Measurements from ENCODE around the gene FBXO45. TPM values are rescaled to one million over a fixed set of nuclear protein-coding genes. Genes with fewer than 3 reads are reported as not detected.

FBXO45 gene
- total and polyA plus RNA-seq, 2 experiments from 2014 or later = 6.8 to 12.2 TPM

- Histone ChIP-seq H3K4me2 (no peak overlapping the region), H3K4me3 (no peak overlapping the region), H3K27me3 (no peaks in the 10 kb centered on the region), H3K27ac (no peak overlapping the region), H3K9me3 (ENCODE audit: low read depth) (no peaks in the 10 kb centered on the region), H4K20me1 (ENCODE audit: insufficient read depth, poor library complexity, severe bottlenecking) (no peaks in the 10 kb centered on the region), H2AFZ (no peak overlapping the region), H3K9me2 (replicated peaks; ENCODE audit: insufficient read depth) (no peaks in the 10 kb centered on the region), H3K4me1 (ENCODE audit: insufficient read depth) (no peaks in the 10 kb centered on the region), H3K79me2 (no peaks in the 10 kb centered on the region), H3K36me3 (replicated peaks; ENCODE audit: insufficient read depth, low read depth) (no peaks in the 10 kb centered on the region)
- TF ChIP-seq, protein P1, sequence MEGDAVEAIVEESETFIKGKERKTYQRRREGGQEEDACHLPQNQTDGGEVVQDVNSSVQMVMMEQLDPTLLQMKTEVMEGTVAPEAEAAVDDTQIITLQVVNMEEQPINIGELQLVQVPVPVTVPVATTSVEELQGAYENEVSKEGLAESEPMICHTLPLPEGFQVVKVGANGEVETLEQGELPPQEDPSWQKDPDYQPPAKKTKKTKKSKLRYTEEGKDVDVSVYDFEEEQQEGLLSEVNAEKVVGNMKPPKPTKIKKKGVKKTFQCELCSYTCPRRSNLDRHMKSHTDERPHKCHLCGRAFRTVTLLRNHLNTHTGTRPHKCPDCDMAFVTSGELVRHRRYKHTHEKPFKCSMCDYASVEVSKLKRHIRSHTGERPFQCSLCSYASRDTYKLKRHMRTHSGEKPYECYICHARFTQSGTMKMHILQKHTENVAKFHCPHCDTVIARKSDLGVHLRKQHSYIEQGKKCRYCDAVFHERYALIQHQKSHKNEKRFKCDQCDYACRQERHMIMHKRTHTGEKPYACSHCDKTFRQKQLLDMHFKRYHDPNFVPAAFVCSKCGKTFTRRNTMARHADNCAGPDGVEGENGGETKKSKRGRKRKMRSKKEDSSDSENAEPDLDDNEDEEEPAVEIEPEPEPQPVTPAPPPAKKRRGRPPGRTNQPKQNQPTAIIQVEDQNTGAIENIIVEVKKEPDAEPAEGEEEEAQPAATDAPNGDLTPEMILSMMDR (IDR thresholded peaks at IDR 0.05; ENCODE audit: poor library complexity) = no peak
- TF ChIP-seq EZH2 (IDR thresholded peaks at IDR 0.05; ENCODE audit: borderline replicate concordance) = no peak
- TF ChIP-seq EZH2phosphoT487 (IDR thresholded peaks at IDR 0.05; ENCODE audit: low read depth, severe bottlenecking, unreplicated experiment) = no peak
- no peak for DNase-seq (ENCODE audit: low spot score)
- WGBS (ENCODE audit: low lambda C conversion rate, missing lambda C conversion rate) = 98% methylated on average over 9 of the region's 9 CpGs
Observed at GRCh38 chr3:196553551-196553950, 14.9 kb upstream of the FBXO45 start.

GRCh38 chr3:196554205-196554604 is 14.3 kb upstream of the FBXO45 start:
- Histone ChIP-seq H3K4me3 (no peak overlapping the region), H3K4me2 (no peak overlapping the region), H4K20me1 (ENCODE audit: insufficient read depth, poor library complexity, severe bottlenecking) (no peaks in the 10 kb centered on the region), H3K9me2 (replicated peaks; ENCODE audit: insufficient read depth) (no peaks in the 10 kb centered on the region), H3K4me1 (ENCODE audit: insufficient read depth) (no peaks in the 10 kb centered on the region), H3K36me3 (replicated peaks; ENCODE audit: insufficient read depth, low read depth) (no peaks in the 10 kb centered on the region), H2AFZ (no peak overlapping the region), H3K27me3 (no peaks in the 10 kb centered on the region), H3K27ac (no peak overlapping the region), H3K79me2 (no peaks in the 10 kb centered on the region), H3K9me3 (ENCODE audit: low read depth) (no peaks in the 10 kb centered on the region)
- no peak for TF ChIP-seq EZH2phosphoT487 (IDR thresholded peaks at IDR 0.05; ENCODE audit: low read depth, severe bottlenecking, unreplicated experiment)
- no peak for TF ChIP-seq EZH2 (IDR thresholded peaks at IDR 0.05; ENCODE audit: borderline replicate concordance)
- TF ChIP-seq, protein P1 (IDR thresholded peaks at IDR 0.05; ENCODE audit: poor library complexity) = no peak
- WGBS (ENCODE audit: low lambda C conversion rate, missing lambda C conversion rate) = 96% methylated on average over 3 of the region's 3 CpGs
- DNase-seq (ENCODE audit: low spot score) = no peak

GRCh38 chr3:196555295-196555694 is 13.2 kb upstream of the FBXO45 start:
- no peak overlapping the region for H3K27ac ChIP-seq
- H3K9me2 ChIP-seq (replicated peaks; ENCODE audit: insufficient read depth) = no peaks in the 10 kb centered on the region
- H2AFZ ChIP-seq = no peak overlapping the region
- 94% methylated on average over 3 of the region's 3 CpGs for WGBS (ENCODE audit: low lambda C conversion rate, missing lambda C conversion rate)
- H3K79me2 ChIP-seq = no peaks in the 10 kb centered on the region
- no peak overlapping the region for H3K4me3 ChIP-seq
- TF ChIP-seq EZH2phosphoT487 (IDR thresholded peaks at IDR 0.05; ENCODE audit: low read depth, severe bottlenecking, unreplicated experiment) (no peak), EZH2 (IDR thresholded peaks at IDR 0.05; ENCODE audit: borderline replicate concordance) (no peak)
- TF ChIP-seq, protein P1 (IDR thresholded peaks at IDR 0.05; ENCODE audit: poor library complexity) = no peak
- H3K9me3 ChIP-seq (ENCODE audit: low read depth) = no peaks in the 10 kb centered on the region
- no peaks in the 10 kb centered on the region for H3K27me3 ChIP-seq
- DNase-seq (ENCODE audit: low spot score) = no peak
- no peaks in the 10 kb centered on the region for H4K20me1 ChIP-seq (ENCODE audit: insufficient read depth, poor library complexity, severe bottlenecking)
- H3K4me2 ChIP-seq = no peak overlapping the region
- H3K36me3 ChIP-seq (replicated peaks; ENCODE audit: insufficient read depth, low read depth) = no peaks in the 10 kb centered on the region
- H3K4me1 ChIP-seq (ENCODE audit: insufficient read depth) = no peaks in the 10 kb centered on the region

DNA sequence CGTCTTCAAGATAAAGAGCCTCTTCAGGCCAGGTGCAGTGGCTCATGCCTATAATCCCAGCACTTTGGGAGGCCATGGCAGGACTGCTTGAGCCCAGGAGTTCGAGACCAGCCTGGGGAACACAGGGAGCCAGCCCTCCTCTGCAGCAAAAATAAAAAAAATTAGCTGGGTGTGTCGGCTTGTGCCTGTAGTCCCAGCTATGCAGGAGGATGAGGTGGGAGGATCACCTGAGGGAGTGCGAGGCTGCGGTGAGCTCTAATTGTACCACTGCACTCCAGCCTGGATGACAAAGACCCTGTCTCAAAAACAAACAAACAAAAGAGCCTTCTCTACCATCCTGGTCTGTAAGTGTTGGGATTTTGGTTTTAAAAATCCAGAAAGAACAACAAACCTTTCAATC is 11.2 kb upstream of the FBXO45 start:
- WGBS (ENCODE audit: low lambda C conversion rate, missing lambda C conversion rate) = 93% methylated on average over 5 of the region's 5 CpGs
- Histone ChIP-seq H3K79me2 (no peaks in the 10 kb centered on the region), H3K36me3 (replicated peaks; ENCODE audit: insufficient read depth, low read depth) (no peaks in the 10 kb centered on the region), H4K20me1 (ENCODE audit: insufficient read depth, poor library complexity, severe bottlenecking) (no peaks in the 10 kb centered on the region), H3K9me3 (ENCODE audit: low read depth) (no peaks in the 10 kb centered on the region), H3K4me1 (ENCODE audit: insufficient read depth) (no peaks in the 10 kb centered on the region), H3K27me3 (no peaks in the 10 kb centered on the region), H3K4me2 (no peak overlapping the region), H3K4me3 (no peak overlapping the region), H3K27ac (no peak overlapping the region), H2AFZ (no peak overlapping the region), H3K9me2 (replicated peaks; ENCODE audit: insufficient read depth) (no peaks in the 10 kb centered on the region)
- TF ChIP-seq EZH2phosphoT487 (IDR thresholded peaks at IDR 0.05; ENCODE audit: low read depth, severe bottlenecking, unreplicated experiment) (no peak), EZH2 (IDR thresholded peaks at IDR 0.05; ENCODE audit: borderline replicate concordance) (no peak)
- TF ChIP-seq, protein P1 (IDR thresholded peaks at IDR 0.05; ENCODE audit: poor library complexity) = no peak
- no peak for DNase-seq (ENCODE audit: low spot score)
